CD4-positive, alpha-beta T cell treated with Interferon alpha-2 for 1 hour (primary cell): ENCODE measurements around the gene SLC9C2.
"Not testable (repeated sequence)": the region's sequence is repeated elsewhere in the genome, so short reads cannot be mapped to it uniquely, and the experiment has no call there.

Experiments used
- DNase-seq, 2 donors: peaks; one replicate each; pipeline ENCODE4 v3.0.0-alpha.2; 2020 to 2022

The SLC9C2 gene, protein sequence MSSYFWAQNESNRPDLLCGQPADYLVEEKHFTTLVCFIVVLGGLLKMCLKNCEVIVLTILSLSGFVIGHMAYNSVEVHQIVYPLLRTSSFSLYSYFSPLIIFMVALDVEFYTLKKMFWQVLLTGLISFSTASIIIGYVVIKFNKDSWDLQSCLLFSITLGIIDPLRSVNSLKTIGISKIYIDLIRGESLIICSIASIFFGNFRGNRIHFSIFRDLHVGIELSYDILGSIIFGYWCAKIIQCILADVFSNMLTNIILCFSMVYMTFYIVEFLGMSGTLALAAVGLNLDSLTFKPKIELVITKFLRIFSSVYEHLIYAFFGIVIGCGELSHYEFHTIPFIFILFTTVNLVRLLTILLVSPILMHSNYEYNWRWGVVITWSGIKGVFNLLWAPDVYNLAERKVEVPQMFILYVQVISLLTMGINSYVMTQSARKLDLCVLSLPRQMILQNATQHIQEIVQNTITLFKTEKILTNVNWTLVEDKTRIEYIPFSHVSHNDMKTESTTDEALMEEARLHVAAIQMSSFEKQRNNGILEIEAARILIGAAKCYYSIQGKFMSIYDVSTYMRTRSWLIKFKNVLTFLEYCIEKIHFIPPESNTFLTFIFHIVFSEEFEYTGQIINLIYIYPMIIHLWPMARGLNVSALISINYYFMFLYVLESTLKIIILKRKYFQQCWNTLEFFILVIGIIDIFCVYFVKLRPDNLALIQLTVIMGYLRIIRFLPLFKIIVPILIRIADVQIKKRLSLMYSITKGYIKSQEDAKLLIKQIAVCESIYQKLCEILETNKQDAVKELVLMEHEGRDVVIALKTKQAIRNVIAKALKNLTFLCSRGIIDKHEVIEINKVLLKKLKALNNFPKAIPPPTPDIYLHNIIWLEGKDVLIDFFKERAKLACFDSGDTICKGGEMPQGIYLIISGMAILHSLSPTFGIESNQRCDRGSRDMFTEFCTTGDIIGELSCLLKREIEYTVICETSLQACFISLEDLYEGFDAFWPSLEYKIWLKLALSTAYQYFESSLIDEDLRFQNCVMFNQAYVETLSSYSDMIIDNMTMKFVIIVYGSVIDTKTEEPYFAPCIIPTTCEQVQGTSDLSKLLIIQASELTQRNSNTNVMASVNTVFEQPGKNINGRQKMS

GRCh38 chr1:173603056-173603591, at the start of gene SLC9C2:
TSS of gene SLC9C2 (minus strand) at chr1:173603072. CDS start at chr1:173601776, 1,296 bp downstream.
- DNase-seq = no peak

- DNase-seq = no peak
Measured at GRCh38 chr1:173648880-173649605, 46.2 kb upstream of the SLC9C2 start.

DNA sequence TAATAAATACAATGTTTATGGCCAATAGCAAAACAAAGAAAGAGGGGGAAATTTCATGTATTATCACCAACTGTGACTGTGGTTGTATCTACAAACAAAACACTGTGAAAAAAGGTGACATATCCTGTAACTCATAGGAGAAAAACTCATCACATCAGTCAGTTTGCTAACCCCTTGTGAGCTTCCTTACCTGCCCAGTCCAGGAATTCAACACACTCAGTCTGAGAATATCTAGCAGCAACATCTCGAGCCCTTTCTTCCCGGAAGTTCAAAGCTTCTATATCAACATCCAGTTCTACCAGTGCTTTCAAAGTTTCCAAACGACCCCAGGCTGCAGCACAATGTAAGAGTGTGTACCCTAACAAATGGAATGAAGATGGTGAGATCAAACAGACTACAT, 43.8 kb upstream of the SLC9C2 start:
- no peak for DNase-seq

DNA sequence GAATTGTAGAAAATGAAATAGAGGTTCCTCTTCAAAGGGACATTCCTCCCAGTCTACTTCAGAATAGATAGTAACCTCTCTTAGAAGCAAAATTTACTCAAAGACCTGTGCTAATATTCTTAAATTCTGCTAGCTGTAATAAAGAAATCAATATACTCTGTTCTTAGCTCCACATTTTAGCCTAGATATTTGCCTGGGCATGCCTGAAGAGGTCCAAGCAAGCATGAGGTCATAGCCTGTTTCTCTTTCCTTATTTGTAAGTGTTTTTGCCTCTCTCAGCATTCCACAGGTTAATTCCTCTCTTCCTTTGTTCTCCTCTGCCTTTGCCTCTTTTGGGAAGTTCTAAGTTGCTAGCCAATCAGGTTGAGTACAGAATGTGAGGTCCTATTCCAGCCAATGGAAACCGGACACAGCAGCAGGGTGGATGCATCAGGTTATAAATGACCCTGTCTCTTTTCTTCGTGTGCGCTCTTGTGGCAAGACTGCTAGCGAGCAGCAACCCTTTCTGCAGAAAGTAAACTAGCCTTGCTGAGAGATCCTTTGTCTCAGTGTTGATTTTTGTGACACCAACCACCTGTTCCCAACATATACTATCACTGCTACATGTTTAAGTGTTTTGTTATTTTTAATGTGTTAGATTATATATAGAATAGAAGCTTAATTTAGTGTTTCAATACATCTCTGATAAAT, 39.7 kb upstream of the SLC9C2 start:
- not testable (repeated sequence) for DNase-seq

DNA sequence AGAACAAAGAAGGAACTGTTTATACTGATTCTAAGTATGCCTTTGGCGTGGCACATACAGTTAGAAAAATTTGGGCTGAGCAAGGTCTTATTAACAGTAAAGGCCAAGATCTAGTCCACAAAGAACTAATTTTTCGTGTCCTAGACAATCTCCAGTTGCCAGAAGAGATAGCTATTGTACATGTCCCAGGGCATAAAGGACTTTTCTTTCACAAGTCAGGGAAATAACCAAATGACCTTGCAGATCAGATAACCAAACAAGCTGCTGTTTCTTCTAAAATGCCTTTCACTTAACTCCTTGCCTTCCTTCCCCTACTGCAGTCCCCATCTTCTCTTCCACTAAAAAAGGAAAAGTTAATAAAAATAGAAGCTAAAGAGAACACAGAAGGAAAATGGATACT, 36.2 kb upstream of the SLC9C2 start:
- DNase-seq = no peak

- no peak for DNase-seq
Measured at GRCh38 chr1:173638043-173639021, 35.5 kb upstream of the SLC9C2 start.

- not testable (repeated sequence) for DNase-seq
Measured at GRCh38 chr1:173637236-173638042, 34.6 kb upstream of the SLC9C2 start.

DNA sequence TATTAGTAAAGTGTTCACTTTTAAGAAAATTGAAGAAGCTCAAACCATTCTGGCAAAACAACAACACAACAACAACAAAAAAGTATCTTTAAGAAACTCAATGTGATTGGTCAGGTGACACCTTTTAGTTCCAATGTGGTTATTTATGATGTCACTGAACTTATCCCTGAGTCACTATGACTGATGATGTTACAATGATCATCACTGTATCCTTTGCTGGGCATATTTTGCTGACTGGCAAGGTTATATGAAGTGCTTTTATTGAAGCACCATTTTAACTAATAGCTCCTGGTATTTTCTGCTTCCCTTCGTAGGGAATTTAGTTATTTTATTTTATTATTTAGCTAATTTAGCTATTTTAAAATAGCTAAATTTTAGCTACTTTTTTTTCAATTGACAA, 32.2 kb upstream of the SLC9C2 start, which contains the start of gene TEX50:
Gene TEX50, plus strand, starts transcription at position 223 of the 400 bp plus-strand sequence. CDS start 184 bp downstream, outside the sequence.
- no peak for DNase-seq

DNA sequence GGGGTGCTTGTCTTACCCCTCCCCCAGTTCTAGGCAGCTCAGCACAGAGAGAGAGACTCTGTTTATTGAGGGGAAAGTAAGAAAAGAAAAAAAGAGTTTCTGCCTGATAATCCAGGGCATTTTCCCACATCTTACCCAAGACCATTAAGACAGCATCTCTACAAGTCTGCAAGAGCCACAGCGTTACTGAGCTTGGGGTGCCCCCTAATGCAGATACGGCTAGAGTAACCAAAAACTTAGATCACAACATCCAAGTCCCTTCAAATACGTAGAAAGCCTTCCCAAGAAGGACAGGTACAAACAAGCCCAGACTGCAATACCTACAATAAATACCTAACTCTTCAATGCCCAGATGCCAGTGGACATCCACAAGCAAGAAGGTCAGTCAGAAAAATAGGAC, 26.0 kb upstream of the SLC9C2 start:
- DNase-seq = peak in 1 of 2 donors; percentile 11

DNA sequence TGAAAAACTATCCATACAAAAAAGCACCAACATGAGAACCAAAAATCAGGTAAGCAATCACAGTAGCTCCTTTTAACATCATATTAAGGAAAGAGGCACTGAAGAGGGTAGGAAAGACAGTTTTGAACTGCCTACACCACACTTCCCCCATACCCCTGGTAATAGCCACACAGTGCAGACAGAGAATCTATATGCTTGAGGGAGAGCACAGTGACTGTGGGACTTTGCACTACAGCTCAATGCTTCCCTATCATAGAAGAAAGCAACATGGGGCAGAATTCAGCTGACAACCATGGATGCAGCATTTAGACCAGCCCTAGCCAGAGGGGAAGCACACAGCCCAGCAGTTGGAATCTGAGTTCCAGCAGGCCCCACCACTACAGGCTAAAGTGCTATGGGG, 24.4 kb upstream of the SLC9C2 start:
- no peak for DNase-seq

GRCh38 chr1:173616859-173617258, 14.0 kb upstream of the SLC9C2 start:
- DNase-seq = no peak

GRCh38 chr1:173613086-173613485, 10.2 kb upstream of the SLC9C2 start:
- DNase-seq = not testable (repeated sequence)

DNA sequence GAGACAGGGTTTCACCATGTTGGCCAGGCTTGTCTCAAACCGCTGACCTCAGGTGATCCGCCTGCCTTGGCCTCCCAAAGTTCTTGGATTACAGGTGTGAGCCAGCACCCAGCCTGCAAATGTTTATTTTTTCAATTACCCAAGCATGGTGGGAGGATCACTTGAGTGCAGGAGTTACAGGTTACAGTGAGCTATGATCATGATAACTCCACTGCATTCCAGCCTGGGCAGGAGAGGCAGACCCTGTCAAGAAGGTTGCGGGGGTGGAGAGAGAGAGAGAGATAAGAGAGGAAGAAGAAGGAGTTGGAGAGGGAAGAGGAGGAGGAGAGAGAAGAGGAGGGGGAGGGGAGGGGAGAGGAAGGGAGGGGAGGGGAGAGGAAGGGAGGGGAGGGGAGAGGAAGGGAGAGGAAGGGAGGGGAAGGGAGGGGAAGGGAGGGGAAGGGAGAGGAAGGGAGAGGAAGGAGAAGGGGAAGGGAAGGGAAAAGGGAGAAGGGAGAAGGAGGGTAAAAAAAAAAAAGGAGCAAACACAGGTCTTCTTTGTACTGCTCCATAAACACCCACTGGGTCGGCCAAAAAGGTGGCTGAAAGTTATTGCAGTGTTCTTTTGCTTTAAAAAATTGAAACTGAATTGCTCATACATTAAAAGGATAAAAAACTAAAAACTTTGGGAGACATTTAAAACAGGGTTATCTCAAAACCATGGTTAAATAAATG, 5.8 kb upstream of the SLC9C2 start:
- no peak for DNase-seq

DNA sequence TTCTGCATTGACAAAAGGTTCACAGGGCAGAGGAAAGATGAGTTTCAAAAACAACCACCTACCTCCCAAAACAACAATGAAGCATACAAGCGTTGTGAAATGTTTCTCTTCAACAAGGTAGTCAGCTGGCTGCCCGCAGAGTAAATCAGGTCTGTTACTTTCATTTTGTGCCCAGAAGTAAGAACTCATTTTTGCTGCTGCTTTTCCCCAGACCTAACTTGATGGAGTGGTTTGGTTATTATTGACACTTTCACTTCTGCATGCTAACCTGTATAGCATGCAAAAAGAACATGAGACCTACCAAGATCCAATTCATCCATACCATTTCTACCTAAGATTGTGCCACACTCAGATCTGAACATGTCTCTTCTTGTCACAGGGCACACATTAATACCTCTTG, 1.3 kb downstream of the SLC9C2 start:
- peak in 1 of 2 donors; percentile 2 for DNase-seq

DNA sequence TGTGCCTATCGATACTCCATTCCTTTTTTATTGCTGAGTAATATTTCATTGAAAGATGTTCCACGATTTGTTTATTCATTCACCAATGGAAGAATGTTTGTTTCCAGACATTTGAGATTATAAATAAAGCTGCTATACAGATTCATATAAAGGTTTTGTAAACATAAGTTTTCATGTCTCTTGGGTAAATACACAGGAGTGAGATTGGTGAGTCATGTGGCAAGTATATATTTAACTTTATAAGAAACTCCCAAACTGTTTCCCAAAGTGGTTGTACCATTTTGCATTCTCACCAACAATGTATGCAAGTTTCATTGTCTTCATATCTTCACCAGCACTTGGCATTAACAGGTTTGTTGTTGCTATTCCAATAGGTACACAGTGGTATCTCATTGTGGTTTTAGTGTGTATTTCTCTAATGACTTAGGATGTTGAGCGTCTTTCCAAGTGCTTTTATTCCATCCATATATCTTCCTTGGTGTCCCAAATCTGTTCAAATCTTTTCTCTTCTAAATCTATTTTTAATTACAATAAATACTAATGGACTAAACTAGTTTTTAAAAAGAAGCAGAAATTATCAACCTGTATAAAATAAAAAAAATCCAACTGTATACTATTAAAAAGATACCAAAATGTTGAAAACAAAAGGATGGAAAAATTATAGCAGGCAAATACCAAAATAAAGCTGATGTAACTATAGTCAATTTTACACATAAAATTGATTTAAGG, 6.6 kb downstream of the SLC9C2 start:
- no peak for DNase-seq

- not testable (repeated sequence) for DNase-seq
Measured at GRCh38 chr1:173591138-173591537, 11.7 kb downstream of the SLC9C2 start.

GRCh38 chr1:173590557-173590956, 12.3 kb downstream of the SLC9C2 start:
- DNase-seq = no peak
